SK-N-SH (cell line): ENCODE data around the gene PKD1. TPM values are rescaled to one million over a fixed set of nuclear protein-coding genes. Genes with fewer than 3 reads are reported as not detected.

Source experiments
- CTCF ChIA-PET: fragments of 300-600, 350-600 bp; formaldehyde crosslinking; extraction: SDS; loops from one replicate; lab custom pipeline; 2021; lab: Yijun Ruan, JAX
- POLR2A ChIA-PET: fragments of 350-600 bp; sonication (Branson Sonifier 250); formaldehyde crosslinking; extraction: SDS; loops from one replicate; lab custom pipeline; 2020; ENCODE audit warnings: antibody characterized with exemption, inconsistent platforms; lab: Yijun Ruan, JAX
- DNase-seq: peaks from one replicate; pipeline ENCODE4 v3.0.0; 2012
- H2AFZ ChIP-seq: fragments of 200-600 bp; sonication (generic); 2 replicates; pipeline ENCODE4 v1.8.1; 2016; ENCODE audit warnings: antibody characterized with exemption, mild to moderate bottlenecking, low read depth
- H3F3A ChIP-seq: fragments of 200-600 bp; sonication (generic); replicated peaks from 2 replicates; pipeline ENCODE3; 2016; ENCODE audit warnings: antibody characterized with exemption, mild to moderate bottlenecking; ENCODE audit not compliant: insufficient read depth
- H3K27ac ChIP-seq, 2 experiments: fragments of 200-500 bp in 1 of 2; fragments of 200-600 bp in 1 of 2; sonication (Bioruptor generic) in 1 of 2; sonication (generic), shearing (Covaris generic) in 1 of 2; 2 replicates each; pipeline versions ENCODE4 v1.5.1 to v1.6.1; 2014 to 2016; ENCODE audit warnings: low read depth in 2 of 2, inconsistent platforms in 1 of 2, low read length in 1 of 2, mild to moderate bottlenecking in 1 of 2, mixed read lengths in 1 of 2
- H3K27me3 ChIP-seq: fragments of 200-600 bp; sonication (generic), shearing (Covaris generic); 2 replicates; pipeline ENCODE4 v1.6.1; 2016; ENCODE audit warnings: mixed run types; ENCODE audit not compliant: insufficient read depth
- H3K36me3 ChIP-seq, 2 experiments: fragments of 200-500 bp in 1 of 2; fragments of 200-600 bp in 1 of 2; sonication (Bioruptor generic) in 1 of 2; sonication (generic) in 1 of 2; replicated peaks in 1 of 2; 2 replicates each; pipeline versions ENCODE3 to v1.5.1; 2014 to 2016; ENCODE audit warnings: low read length in 1 of 2, mild to moderate bottlenecking in 1 of 2; ENCODE audit not compliant: insufficient read depth in 2 of 2, control insufficient read depth in 1 of 2
- H3K4me1 ChIP-seq, 2 experiments: fragments of 200-500 bp in 1 of 2; fragments of 200-600 bp in 1 of 2; sonication (Bioruptor generic) in 1 of 2; sonication (generic), shearing (Covaris generic) in 1 of 2; 2 replicates each; pipeline versions ENCODE4 v1.5.1 to v1.6.1; 2014 to 2016; ENCODE audit warnings: low read depth in 1 of 2, low read length in 1 of 2, mixed run types in 1 of 2; ENCODE audit not compliant: insufficient read depth in 2 of 2, control insufficient read depth in 1 of 2
- H3K4me2 ChIP-seq: fragments of 200-600 bp; sonication (generic), shearing (Covaris generic); 2 replicates; pipeline ENCODE4 v1.6.1; 2017; ENCODE audit warnings: mixed run types
- H3K4me3 ChIP-seq, 2 experiments: fragments of 200-500 bp in 1 of 2; fragments of 200-600 bp in 1 of 2; sonication (Bioruptor generic) in 1 of 2; sonication (generic), shearing (Covaris generic) in 1 of 2; 2 replicates each; pipeline versions ENCODE4 v1.5.1 to v1.8.1; 2014 to 2016; ENCODE audit warnings: low read depth in 2 of 2, inconsistent platforms in 1 of 2, low read length in 1 of 2, mild to moderate bottlenecking in 1 of 2, mixed read lengths in 1 of 2, moderate library complexity in 1 of 2
- H3K79me2 ChIP-seq: fragments of 200-600 bp; sonication (generic); 2 replicates; pipeline ENCODE4 v1.8.1; 2017; ENCODE audit warnings: mild to moderate bottlenecking; ENCODE audit not compliant: insufficient read depth
- H3K9ac ChIP-seq: fragments of 200-600 bp; sonication (generic); 2 replicates; pipeline ENCODE4 v1.6.1; 2017; ENCODE audit warnings: mixed run types
- H3K9me2 ChIP-seq: fragments of 200-600 bp; sonication (generic); 2 replicates; pipeline ENCODE4 v1.6.1; 2017; ENCODE audit warnings: mixed run types
- H3K9me3 ChIP-seq: fragments of 200-600 bp; sonication (generic); 2 replicates; pipeline ENCODE4 v1.6.1; 2017; ENCODE audit warnings: mixed run types, mild to moderate bottlenecking, moderate library complexity
- H4K20me1 ChIP-seq: fragments of 200-600 bp; sonication (generic); 2 replicates; pipeline ENCODE4 v1.6.1; 2017; ENCODE audit warnings: mild to moderate bottlenecking, mixed run types; ENCODE audit not compliant: insufficient read depth
- CHD2 ChIP-seq: fragments of 150-350 bp; IDR thresholded peaks from 2 replicates; pipeline ENCODE4 v1.6.1; 2018; ENCODE audit warnings: low read length; ENCODE audit not compliant: partially characterized antibody
- EP300 ChIP-seq, 2 experiments: IDR thresholded peaks; 2 replicates each; pipeline versions ENCODE4 v1.4.0 to v1.6.1; 2012; ENCODE audit warnings: borderline replicate concordance in 1 of 2, low read depth in 1 of 2, low read length in 1 of 2
- FOSL2 ChIP-seq: IDR thresholded peaks from 2 replicates; pipeline ENCODE4 v1.4.0; 2012; ENCODE audit warnings: low read depth, mild to moderate bottlenecking, moderate library complexity, borderline replicate concordance
- MEF2A ChIP-seq: IDR thresholded peaks from 2 replicates; pipeline ENCODE4 v1.4.0; 2012; ENCODE audit warnings: low read depth, borderline replicate concordance
- NFIC ChIP-seq: IDR thresholded peaks from 2 replicates; pipeline ENCODE4 v1.4.0; 2012; ENCODE audit warnings: borderline replicate concordance
- RAD21 ChIP-seq: IDR thresholded peaks from 2 replicates; pipeline ENCODE4 v1.6.1; 2012; ENCODE audit warnings: mild to moderate bottlenecking, low read length
- REST ChIP-seq: IDR thresholded peaks from 2 replicates; pipeline ENCODE4 v1.6.1; 2012; ENCODE audit warnings: mild to moderate bottlenecking, low read depth, low read length, moderate library complexity
- SIN3A ChIP-seq: IDR thresholded peaks from 2 replicates; pipeline ENCODE4 v1.6.1; 2012; ENCODE audit warnings: low read depth, mild to moderate bottlenecking, low read length, moderate library complexity, borderline replicate concordance
- TAF1 ChIP-seq: IDR thresholded peaks from 2 replicates; pipeline ENCODE4 v1.6.1; 2012; ENCODE audit warnings: low read depth, mild to moderate bottlenecking, low read length, moderate library complexity, borderline replicate concordance
- USF2 ChIP-seq: fragments of 150-350 bp; IDR thresholded peaks from 2 replicates; pipeline ENCODE4 v1.6.1; 2017; ENCODE audit warnings: antibody characterized with exemption, low read length, low read depth, borderline replicate concordance
- ZBTB33 ChIP-seq: IDR thresholded peaks from 2 replicates; pipeline ENCODE4 v1.4.0; 2012; ENCODE audit warnings: low read depth, borderline replicate concordance
- WGBS: methylation state at CpG from one replicate; pipeline ENCODE4 v1.1.6; 2017; ENCODE audit warnings: low lambda C conversion rate; 5-methylcytosine and 5-hydroxymethylcytosine counted together
- polyA plus RNA-seq, 3 experiments: library from polyadenylated mRNA; depleted of rRNA; stranded (reverse); fragments of >200 nt; gene quantifications; 2 replicates each; pipeline ENCODE4 v1.2.3, GENCODE V29; 2012
- TF ChIP-seq, protein P1 (sequence below): fragments of 200-600 bp; sonication (generic); IDR thresholded peaks from 2 replicates; pipeline ENCODE4 v1.6.1; 2017; ENCODE audit warnings: antibody characterized with exemption, mild to moderate bottlenecking, moderate library complexity
- TF ChIP-seq, protein P2 (sequence below): IDR thresholded peaks from 2 replicates; pipeline ENCODE4 v1.4.0; 2012; ENCODE audit warnings: low read depth, borderline replicate concordance

PKD1 gene
- polyA plus RNA-seq, 1 of the 3 experiments (the other 2 are of a cell fraction) = 47.4 TPM

DNA sequence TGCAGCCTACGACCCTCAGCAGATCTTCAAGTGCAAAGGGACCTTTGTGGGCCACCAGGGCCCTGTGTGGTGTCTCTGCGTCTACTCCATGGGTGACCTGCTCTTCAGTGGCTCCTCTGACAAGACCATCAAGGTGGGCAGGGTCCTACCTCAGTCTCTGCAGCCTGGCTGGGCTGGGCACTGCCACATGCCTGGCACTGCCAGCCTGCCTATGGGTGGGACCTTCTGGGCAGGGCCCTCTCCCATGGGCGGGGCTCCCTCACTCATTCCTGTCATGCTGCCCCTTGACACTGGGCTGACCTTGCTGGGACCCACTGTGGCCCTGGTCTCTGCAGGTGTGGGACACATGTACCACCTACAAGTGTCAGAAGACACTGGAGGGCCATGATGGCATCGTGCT is 38.2 kb upstream of the PKD1 start:
- DNase-seq = no peak
- Histone ChIP-seq H3K9me2 (no peaks in the 10 kb centered on the region), H3K9me3 (no peaks in the 10 kb centered on the region), H3K4me3 (no peak overlapping the region), H3K27ac (no peak overlapping the region), H3K27me3 (no peaks in the 10 kb centered on the region), H3K4me2 (no peak overlapping the region), H3K36me3 (peaks cover 0 to 76% of the 10 kb centered on the region in 2 experiments), H3K4me1 (no peaks in the 10 kb centered on the region), H3K9ac (no peak overlapping the region), H3F3A (no peaks in the 10 kb centered on the region), H4K20me1 (no peaks in the 10 kb centered on the region), H2AFZ (no peak overlapping the region), H3K79me2 (no peaks in the 10 kb centered on the region)
- POLR2A ChIA-PET = no interaction called here
- TF ChIP-seq EP300 (IDR thresholded peaks at IDR 0.05; ENCODE audit: borderline replicate concordance in 1 of 2, low read depth in 1 of 2, low read length in 1 of 2) (no peak), RAD21 (no peak), TAF1 (no peak), ZBTB33 (no peak), NFIC (no peak), REST (no peak), USF2 (no peak), CHD2 (no peak), FOSL2 (no peak), MEF2A (no peak), SIN3A (no peak)
- TF ChIP-seq, protein P1, sequence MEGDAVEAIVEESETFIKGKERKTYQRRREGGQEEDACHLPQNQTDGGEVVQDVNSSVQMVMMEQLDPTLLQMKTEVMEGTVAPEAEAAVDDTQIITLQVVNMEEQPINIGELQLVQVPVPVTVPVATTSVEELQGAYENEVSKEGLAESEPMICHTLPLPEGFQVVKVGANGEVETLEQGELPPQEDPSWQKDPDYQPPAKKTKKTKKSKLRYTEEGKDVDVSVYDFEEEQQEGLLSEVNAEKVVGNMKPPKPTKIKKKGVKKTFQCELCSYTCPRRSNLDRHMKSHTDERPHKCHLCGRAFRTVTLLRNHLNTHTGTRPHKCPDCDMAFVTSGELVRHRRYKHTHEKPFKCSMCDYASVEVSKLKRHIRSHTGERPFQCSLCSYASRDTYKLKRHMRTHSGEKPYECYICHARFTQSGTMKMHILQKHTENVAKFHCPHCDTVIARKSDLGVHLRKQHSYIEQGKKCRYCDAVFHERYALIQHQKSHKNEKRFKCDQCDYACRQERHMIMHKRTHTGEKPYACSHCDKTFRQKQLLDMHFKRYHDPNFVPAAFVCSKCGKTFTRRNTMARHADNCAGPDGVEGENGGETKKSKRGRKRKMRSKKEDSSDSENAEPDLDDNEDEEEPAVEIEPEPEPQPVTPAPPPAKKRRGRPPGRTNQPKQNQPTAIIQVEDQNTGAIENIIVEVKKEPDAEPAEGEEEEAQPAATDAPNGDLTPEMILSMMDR = no peak
- TF ChIP-seq, protein P2, sequence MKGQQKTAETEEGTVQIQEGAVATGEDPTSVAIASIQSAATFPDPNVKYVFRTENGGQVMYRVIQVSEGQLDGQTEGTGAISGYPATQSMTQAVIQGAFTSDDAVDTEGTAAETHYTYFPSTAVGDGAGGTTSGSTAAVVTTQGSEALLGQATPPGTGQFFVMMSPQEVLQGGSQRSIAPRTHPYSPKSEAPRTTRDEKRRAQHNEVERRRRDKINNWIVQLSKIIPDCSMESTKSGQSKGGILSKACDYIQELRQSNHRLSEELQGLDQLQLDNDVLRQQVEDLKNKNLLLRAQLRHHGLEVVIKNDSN = no peak
- CTCF ChIA-PET = interaction anchor here (1.5 kb wide), 1 partner anchor 20 kb away, joined by 3 read pairs; no protein-coding TSS in a partner anchor
- whole genome bisulfite sequencing = 88% methylated on average over 3 of the region's 4 CpGs
